GM21367 (cell line): ENCODE data around the gene ATP8A2.
A peak's percentile ranks its signal among the peaks of the same experiment; 100 is the strongest.

Source experiments
- ATAC-seq: cut with Tn5 transposase; IDR thresholded peaks from one replicate; pipeline ENCODE4 v1.9.1; 2021; ENCODE audit not compliant: unreplicated experiment

ATP8A2 gene

GRCh38 chr13:25844559-25845434, 473.0 kb downstream of the ATP8A2 start:
- no peak for ATAC-seq

GRCh38 chr13:25846222-25846984, 474.6 kb downstream of the ATP8A2 start:
- ATAC-seq: no peak

DNA sequence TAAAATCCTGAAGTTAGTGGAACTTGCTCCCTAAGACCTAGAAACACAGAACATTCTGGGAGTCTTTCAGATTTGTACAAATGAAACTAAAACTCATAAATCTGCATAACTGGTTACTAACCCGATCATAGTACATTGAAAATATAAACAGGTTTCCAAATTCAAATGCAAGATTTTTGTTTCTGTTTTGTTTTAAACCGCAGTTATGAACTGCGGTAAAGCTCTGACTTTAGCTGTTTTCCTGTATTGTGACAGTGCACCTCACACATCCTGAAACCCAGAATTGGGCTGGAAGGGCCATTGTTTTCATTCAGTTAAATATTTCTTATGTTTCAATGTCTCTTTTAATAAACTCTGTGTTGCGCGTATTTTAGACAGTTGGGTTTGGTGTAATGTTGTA, 475.4 kb downstream of the ATP8A2 start:
- ATAC-seq: peak; percentile 54

GRCh38 chr13:25847635-25848626, 476.2 kb downstream of the ATP8A2 start:
- no peak for ATAC-seq

DNA sequence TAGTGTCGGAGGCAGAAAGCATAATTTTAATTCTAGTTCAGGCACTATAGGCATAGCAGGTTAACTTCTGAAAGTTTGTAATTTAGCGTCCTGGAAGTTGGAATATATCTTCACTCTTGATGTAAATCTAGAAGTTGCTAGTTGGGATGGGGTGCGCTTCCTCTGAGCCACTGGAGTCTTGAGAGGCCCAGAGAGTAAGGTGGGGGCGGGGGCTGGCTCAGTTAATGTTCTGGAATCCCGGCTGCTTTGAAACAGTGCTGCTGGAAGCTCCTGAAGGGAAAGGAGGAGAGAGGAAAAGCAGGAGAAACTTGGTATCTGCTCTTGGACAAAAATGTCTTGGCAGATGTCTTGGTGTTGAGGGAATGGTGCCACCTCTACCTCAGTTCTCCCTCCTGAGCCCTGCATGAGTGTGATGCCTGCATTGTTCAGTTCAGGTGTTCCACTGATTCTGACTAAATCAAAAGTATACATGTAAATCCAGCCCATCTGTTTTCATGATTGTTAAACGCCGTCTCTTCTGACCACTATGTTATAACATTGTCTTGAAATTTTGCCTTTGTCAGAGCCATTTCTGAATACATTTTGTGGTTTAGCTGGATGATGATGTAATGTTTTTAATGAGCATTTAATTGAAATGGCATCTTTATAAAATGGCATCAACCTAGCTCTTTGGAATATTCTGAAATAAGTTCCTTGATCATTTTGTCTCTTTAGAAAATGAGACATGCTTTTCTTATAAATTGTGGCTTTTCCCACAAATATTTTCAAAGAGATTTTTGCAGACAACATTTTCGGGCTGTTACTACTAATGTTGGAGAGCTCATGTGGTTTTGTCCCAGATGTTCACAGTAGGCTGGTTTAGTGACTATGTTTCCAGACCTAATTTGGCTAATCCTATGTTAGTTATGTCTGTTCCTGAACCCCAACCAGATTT, 477.3 kb downstream of the ATP8A2 start:
- ATAC-seq: no peak

- ATAC-seq: no peak
Measured at GRCh38 chr13:25857830-25858229, 486.1 kb downstream of the ATP8A2 start.

GRCh38 chr13:25859528-25859927, 487.8 kb downstream of the ATP8A2 start:
- no peak for ATAC-seq

GRCh38 chr13:25860265-25860664, 488.5 kb downstream of the ATP8A2 start:
- no peak for ATAC-seq

- ATAC-seq: no peak
Measured at GRCh38 chr13:25860862-25861261, 489.1 kb downstream of the ATP8A2 start.

GRCh38 chr13:25862156-25862555, 490.4 kb downstream of the ATP8A2 start:
- ATAC-seq: no peak

GRCh38 chr13:25864116-25864515, 492.3 kb downstream of the ATP8A2 start:
- ATAC-seq: no peak

- no peak for ATAC-seq
Measured at GRCh38 chr13:25864936-25865335, 493.2 kb downstream of the ATP8A2 start.

GRCh38 chr13:25865391-25865790, 493.6 kb downstream of the ATP8A2 start:
- no peak for ATAC-seq

GRCh38 chr13:25867038-25867437, 495.3 kb downstream of the ATP8A2 start:
- ATAC-seq: no peak

DNA sequence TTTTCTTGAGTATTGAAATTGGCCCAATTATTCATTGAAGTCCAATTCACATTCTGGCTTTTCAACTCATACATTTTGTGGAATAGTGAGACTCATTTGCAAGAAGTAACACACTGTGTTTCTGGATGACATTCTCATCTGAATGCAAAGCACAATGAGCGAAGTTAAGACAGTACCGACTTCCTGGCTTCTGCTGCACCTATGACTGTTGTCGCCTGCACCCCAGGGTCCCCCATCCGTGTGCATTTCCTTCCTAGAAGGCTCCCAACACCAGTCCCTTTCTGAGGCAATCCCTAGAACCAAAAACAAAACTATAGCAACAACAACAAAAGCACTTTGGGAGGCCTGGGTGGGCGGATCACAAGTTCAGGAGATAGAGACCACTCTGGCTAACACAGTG, 496.7 kb downstream of the ATP8A2 start:
- ATAC-seq: no peak

GRCh38 chr13:25869941-25870340, 498.2 kb downstream of the ATP8A2 start:
- ATAC-seq: no peak

DNA sequence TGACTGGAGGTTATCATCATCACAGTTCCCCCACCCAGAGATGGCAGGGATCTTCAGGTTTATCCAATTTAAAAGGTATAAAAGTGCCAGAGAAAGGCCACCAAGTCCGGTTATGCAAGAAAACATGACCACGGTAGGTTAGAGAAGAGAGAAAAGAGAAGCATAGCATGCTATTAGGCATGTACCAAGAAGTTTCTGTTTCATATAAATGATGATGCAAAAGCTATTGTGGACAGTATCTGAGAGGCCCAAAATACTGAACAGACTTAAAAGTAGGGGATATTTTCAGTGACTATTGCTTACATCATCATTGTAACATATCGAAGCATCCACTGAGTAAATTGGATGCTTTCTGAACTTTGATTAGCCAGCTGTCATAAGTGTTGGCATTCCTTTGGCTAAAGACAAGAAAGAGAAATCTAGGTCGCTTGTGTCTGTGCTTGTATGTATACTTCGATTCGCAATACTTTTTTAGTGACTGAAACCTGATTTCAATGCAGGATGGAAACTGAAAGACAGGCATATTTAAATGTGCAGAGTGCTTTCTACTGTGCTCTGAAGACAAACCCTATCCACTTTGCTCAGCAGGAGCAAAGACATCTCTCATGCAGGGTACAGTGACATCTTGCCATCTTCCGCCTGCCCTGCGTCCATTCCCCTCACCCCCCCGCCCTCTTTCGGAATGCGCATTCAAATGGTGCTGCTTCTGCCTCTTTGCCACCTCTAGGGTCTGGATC, 499.8 kb downstream of the ATP8A2 start:
- ATAC-seq: no peak

DNA sequence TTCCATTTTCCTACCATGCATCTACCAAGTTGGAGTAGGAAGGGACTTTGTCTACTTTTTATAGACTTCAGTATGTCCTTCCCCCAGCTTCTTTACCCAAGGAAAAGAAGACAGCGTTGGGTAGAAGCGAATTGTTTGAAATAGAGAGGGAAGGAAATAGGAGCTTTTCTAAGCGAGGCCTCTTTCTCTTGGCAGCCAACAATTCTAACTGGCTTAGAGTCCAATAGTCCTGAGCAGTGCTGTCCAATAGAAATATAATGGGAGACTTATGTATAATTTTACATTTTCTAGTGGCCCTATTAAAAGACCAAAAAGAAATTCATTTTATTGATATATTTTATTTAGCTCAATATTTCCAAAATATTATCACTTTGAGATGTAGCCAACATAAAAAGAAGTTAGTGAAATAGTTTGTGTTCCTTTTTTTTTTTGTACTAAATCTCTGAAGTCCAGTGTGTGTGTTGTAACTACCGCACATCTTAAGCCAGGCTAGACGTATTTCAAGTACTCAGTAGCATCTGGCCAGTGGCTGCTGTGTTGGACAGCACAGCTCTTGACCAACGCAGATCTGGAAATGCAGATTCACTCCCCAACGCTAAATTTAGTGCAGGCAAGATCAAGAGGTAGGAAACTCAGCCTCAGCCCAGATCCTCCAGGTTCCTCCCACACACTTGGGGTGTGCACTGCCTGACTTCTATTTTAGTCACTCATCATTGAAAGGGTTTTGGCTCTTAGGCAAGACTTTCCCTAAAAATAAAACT, 500.9 kb downstream of the ATP8A2 start:
- ATAC-seq: no peak

DNA sequence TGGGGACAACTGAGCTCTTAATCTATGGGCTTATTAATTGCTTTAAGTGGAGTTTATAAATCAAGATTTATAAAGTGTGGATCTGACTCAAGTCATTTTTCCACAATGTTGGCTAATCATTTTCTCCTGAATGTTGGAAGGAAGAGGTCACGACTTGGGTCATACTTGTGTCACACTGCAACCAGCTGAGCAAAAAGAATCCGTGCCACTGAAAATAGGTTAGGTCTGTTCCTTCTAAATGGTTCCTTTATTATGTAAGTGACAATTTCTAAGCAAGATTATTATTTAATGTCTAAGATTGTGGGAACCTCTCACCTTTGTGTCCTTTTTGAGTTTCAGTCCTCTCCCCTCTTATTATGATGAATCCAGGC, 501.5 kb downstream of the ATP8A2 start:
- no peak for ATAC-seq
